ENCODE results near the gene MAU2.
"Not testable (repeated sequence)": the region's sequence is repeated elsewhere in the genome, so short reads cannot be mapped to it uniquely, and the experiment has no call there.

Gene MAU2

GRCh38 chr19:19385131-19385895, 64.7 kb downstream of the MAU2 start:
- DNase-seq = peak; percentile 99

GRCh38 chr19:19385896-19386869, 65.6 kb downstream of the MAU2 start:
- DNase-seq = peak; percentile 44 to 53

GRCh38 chr19:19387108-19387507, 66.5 kb downstream of the MAU2 start:
- DNase-seq = no peak

- DNase-seq = no peak
Measured at GRCh38 chr19:19388568-19389555, 68.2 kb downstream of the MAU2 start.

- not testable (repeated sequence) for DNase-seq
Measured at GRCh38 chr19:19389683-19390082, 69.1 kb downstream of the MAU2 start.

GRCh38 chr19:19394333-19394732, 73.7 kb downstream of the MAU2 start:
- not testable (repeated sequence) for DNase-seq

- no peak for DNase-seq
Measured at GRCh38 chr19:19399733-19400433, 79.3 kb downstream of the MAU2 start.

- no peak for DNase-seq
Measured at GRCh38 chr19:19402656-19403372, 82.2 kb downstream of the MAU2 start.

- DNase-seq = peak in 1 of 2 experiments; percentile 38
Measured at GRCh38 chr19:19403373-19403901, 82.8 kb downstream of the MAU2 start.

- DNase-seq = peak; percentile 88 to 92
Measured at GRCh38 chr19:19404879-19405860, 84.5 kb downstream of the MAU2 start, which contains the start of gene GATAD2A. Gene GATAD2A (plus strand): TSS chr19:19405675. CDS start chr19:19465346, 59,671 bp downstream.

- DNase-seq = peak; percentile 38 to 61
Measured at GRCh38 chr19:19405971-19406877, 85.6 kb downstream of the MAU2 start.

GRCh38 chr19:19406878-19407632, 86.4 kb downstream of the MAU2 start:
- peak; percentile 29 to 63 for DNase-seq

GRCh38 chr19:19407633-19407930, 87.0 kb downstream of the MAU2 start:
- no peak for DNase-seq
